ENCODE results near the gene GPR107.

Gene GPR107

GRCh38 chr9:130028493-130029222 lies 25.0 kb upstream of the GPR107 start:
- DNase-seq: no peak

DNA sequence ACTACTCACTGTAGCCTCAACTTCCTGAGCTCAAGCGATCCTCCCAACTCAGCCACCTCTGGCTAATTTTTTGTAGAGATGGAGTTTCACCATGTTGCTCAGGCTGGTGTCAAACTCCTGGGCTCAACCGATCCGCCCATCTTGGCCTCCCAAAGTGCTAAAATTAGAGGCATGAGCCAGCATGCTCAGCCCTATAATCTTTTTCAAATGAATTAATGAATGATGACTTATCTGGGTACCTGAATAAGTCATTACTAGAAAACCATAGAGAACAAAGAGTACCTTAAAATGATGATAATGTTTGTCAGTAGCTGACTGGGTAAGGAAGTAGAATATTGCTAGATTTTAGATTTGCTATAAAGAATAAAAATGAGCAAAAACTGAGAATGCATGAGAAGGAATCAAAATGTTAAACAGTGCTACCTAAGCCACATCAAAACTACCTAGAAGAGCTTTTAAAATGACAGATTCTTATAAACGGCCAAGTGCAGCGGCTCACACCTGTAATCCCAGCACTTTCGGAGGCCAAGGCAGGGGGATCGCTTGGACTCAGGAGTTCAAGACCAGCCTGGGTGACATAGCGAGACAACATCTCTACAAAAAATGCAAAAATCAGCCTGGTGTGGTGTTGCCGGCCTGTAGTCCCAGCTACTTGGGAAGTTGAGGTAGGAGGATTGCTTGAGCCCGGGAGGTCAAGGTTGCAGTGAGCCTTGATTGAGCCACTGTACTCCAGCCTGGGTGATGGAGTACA lies 24.3 kb upstream of the GPR107 start:
- DNase-seq: no peak

GRCh38 chr9:130030651-130031127 lies 23.0 kb upstream of the GPR107 start:
- no peak for DNase-seq

DNA sequence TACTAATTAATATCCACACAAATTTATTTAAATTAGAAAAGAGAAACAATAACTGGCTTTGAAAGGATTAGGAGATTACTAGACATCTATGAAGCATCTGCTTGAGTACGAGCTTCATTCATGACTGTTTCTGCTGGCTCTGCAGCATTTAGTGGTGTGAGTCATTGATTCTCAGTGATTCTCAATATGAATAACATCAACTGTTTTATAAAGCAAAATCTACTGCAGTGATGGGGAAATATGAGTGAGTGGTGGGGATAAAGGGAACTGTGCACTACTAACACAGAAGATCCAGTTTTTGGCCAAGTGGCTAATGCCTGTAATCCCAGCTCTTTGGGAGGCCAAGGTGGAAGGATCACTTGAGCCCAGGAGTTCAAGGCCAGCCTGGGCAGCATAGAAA lies 19.1 kb upstream of the GPR107 start:
- no peak for DNase-seq

DNA sequence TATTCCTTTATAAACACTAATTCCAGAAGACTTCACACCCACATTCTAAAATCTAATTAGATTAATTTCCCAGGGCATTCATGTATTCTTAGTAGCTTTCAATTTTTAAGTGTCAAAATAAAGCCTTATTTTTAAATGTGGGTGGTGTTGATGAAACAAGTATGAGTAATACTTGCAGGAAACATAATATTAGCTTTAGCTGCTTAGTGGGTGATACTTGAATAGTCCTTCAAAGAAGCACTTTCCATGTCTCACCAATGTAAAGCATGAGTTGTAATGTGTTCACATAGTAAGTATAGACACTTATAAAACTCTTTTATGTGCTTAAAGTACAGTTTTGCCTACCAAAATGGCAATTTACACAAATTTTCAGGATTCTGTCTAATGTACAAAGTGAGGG lies 17.6 kb upstream of the GPR107 start:
- no peak for DNase-seq

GRCh38 chr9:130039528-130040147 lies 14.1 kb upstream of the GPR107 start:
- no peak for DNase-seq

- DNase-seq: no peak
Measured at GRCh38 chr9:130040984-130041647, 12.6 kb upstream of the GPR107 start.

DNA sequence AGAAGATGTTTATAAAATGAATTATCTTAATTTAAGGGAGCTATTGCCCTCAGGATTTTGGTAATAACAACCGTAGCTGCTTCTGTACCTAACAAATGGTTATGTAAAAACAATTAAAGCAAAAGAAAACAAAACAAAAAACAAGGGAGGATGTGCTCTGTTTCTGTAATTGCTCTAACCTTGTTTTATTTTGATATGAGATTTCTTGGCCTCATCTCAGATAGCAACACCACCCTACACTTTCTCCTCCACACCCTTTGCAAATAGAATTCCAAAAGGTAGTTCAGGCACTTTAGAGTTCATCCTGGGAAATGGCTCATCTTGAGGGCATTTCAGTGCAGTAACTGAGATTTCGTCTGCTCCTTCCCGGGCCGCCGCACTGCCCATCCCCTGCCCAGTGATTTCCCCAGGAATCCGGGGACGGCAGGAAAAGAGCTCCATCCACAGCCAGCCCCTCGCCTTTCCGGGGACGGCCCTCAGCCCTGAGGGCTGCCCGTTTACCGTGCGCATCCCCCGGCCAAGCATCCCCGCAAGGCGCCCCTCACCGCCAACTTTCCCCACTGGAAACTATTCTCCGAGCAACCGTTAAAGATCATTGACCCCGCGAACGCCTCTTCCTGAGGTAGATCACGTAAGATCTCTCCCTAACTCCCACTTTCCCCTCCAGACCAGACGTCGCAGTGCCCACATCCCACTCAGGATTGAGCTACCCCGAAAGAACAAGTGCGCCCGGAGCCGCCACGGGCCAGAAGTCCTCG lies 11.9 kb upstream of the GPR107 start:
- no peak for DNase-seq

DNA sequence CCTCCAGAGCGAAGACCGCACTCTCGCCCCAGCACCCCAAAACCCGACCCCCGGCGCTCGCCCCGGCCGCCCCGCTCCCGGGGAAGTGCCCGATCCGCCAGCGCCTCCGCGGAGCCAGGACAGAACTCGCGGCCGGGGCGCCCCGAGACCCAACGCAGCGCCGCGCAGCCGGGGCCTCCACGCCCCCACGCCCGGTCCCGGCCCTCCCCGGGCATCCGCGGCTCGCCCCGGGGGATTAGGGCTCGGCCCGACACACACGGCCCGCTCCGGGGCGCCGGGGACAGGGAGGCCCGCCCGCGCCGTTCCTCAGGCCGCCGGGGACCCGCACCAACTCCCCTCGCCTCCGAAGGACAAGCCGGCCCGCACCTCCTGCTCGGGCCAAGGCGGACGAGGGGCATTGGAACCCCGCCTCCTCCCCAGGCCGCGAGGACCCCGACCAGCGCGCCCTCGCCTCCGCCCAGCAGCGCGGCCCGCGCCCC lies 11.3 kb upstream of the GPR107 start:
- no peak for DNase-seq

GRCh38 chr9:130042885-130043653 lies 10.6 kb upstream of the GPR107 start, which contains the start of gene FNBP1:
Gene FNBP1 (minus strand): TSS chr9:130043189. CDS start chr9:130042975, 214 bp downstream.
- DNase-seq: no peak

- no peak for DNase-seq
Measured at GRCh38 chr9:130043654-130044623, 9.8 kb upstream of the GPR107 start.

DNA sequence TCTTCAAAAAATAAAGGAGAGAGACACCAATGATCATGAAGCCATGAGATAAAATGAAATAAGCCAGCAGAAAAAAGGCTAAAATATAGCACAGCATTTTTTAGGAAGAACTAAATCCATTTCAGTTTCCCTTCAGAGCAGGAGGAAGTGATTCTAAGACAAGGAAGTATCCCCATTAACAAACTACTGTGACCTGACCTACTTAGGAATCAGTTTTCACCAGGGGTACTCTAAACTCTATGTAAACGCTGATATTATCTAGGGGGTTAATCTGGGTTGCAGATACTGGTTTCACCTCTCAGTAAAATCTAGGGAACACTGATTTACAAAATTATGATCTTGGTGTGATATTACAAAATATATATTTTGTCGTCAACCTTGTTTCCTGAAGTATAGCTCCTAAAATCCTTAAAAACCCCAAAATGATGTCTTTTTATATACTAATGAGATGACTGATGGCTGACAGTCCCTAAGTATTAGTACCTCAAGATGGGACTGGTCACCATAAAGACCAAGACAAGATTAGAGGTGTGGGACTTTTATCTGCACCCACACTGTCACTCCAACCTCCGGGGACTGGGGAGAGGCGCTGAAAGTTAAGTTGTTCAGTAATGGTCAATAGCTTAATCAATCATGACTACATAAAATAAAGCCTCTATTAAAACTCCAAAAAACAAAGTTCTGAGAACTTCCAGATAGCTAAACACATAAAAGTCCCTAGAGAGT lies 7.8 kb upstream of the GPR107 start:
- DNase-seq: no peak

- DNase-seq: no peak
Measured at GRCh38 chr9:130049431-130050210, 4.1 kb upstream of the GPR107 start.

DNA sequence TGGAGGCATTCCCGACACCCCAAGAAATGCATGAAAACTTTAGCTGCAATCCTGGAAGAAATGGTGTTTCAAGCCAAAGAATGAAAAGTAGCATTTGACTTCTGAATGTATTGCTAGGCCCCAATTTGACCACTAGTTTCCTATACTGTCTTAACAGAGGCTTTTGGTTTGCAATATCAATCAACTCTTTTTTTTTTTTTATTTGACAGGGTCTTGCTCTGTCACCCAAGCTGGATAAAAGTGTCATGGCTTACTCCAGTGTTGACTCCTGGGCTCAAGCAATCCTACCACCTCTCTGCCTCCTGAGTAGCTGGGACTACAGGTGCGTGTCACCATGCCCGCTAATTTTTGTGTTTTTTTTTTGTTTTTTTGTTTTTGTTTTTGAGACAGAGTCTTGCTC lies 3.2 kb upstream of the GPR107 start:
- DNase-seq: no peak

DNA sequence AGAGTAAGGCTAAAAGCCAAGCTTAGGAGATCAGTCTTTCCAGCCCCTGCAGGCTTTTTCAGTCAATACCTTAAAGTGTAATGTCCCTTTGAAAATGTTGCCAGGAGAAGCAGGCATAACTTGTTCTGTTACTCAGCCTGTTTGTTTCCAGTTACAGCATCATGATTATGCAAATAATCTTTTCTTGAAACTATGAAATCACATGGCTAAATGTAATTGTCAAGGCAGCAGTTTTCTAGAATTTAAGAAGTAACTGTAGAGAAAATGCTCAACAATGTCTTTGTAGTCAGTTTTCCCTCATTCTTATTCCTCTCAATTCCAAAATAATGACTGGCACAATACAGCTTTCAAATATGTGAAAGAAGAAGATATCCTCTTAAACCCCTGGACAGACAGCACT lies 1.9 kb upstream of the GPR107 start:
- no peak for DNase-seq

GRCh38 chr9:130053109-130053503 lies 600 bp upstream of the GPR107 start:
- no peak for DNase-seq

GRCh38 chr9:130054325-130054786 lies 650 bp downstream of the GPR107 start:
- no peak for DNase-seq

DNA sequence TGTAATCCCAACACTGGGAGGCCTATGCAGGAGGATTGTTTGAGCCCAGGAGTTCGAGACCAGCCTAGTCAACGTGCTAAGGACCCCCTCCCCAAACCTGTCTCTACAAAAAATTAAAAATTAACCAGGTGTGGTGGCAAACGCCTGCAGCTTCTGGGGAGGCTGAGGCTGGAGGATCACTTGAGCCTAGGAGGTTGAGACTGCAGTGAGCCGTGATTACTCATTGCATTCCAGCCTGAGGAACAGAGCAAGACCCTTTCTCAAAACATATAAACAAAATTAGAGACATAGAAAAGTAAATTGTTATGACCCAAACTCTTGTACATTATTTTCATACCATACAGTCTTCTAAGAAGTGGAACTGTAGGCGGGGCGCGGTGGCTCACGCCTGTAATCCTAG lies 1.1 kb downstream of the GPR107 start:
- DNase-seq: no peak

DNA sequence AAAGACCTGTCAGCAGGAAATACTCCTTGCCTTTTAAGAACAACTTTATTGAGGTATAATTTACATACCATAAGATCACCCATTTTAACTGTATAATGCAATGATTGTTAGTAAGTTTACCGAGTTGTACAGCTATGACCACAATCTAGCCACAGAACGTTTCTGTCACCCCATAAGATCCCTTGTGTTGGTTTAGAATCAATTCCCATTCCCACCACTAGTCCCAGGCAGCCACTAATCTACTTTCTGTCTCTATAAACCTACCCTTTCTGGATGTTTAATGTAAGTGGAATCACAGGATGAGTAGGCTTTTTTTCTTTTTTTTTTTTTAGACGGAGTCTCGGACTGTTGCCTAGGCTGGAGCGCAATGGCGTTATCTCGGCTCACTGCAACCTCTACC lies 4.4 kb downstream of the GPR107 start:
- no peak for DNase-seq

All from cortex of kidney (tissue), 1 donor.